GM23338 (cell line): ENCODE measurements around the gene NUTM1. TPM values are rescaled to one million over a fixed set of nuclear protein-coding genes. Genes with fewer than 3 reads are reported as not detected.

Experiments
- ATAC-seq: fragments of 200-7000 bp; cut with Tn5 transposase; 3 replicates; pipeline ENCODE4 v1.9.1; 2020
- DNase-seq: peaks from one replicate; pipeline ENCODE4 v3.0.0-alpha.2; 2015; ENCODE audit warnings: low spot score
- H2AFZ ChIP-seq: fragments of 200-600 bp; sonication (generic); 2 replicates; pipeline ENCODE4 v1.8.0; 2016; ENCODE audit warnings: antibody characterized with exemption, mild to moderate bottlenecking, moderate library complexity
- H3F3A ChIP-seq: fragments of 200-600 bp; sonication (generic); replicated peaks from 2 replicates; pipeline ENCODE4 v1.8.0; 2017; ENCODE audit warnings: antibody characterized with exemption, mixed run types, low read depth
- H3K27ac ChIP-seq: fragments of 200-600 bp; sonication (generic); 2 replicates; pipeline ENCODE4 v1.6.1; 2016; ENCODE audit warnings: low read depth
- H3K27me3 ChIP-seq: fragments of 200-600 bp; sonication (generic); 2 replicates; pipeline ENCODE4 v1.8.0; 2016; ENCODE audit warnings: mild to moderate bottlenecking, mixed run types, moderate library complexity; ENCODE audit not compliant: insufficient read depth
- H3K36me3 ChIP-seq: fragments of 200-600 bp; sonication (generic); 2 replicates; pipeline ENCODE4 v1.8.0; 2016; ENCODE audit warnings: mild to moderate bottlenecking; ENCODE audit not compliant: insufficient read depth
- H3K4me1 ChIP-seq: fragments of 200-600 bp; sonication (generic); 2 replicates; pipeline ENCODE4 v1.8.0; 2016; ENCODE audit warnings: mild to moderate bottlenecking, moderate library complexity; ENCODE audit not compliant: insufficient read depth
- H3K4me2 ChIP-seq: fragments of 200-600 bp; sonication (generic); 2 replicates; pipeline ENCODE4 v1.7.1; 2017; ENCODE audit warnings: mixed run types
- H3K4me3 ChIP-seq: fragments of 200-600 bp; sonication (generic); 2 replicates; pipeline ENCODE4 v1.6.1; 2016; ENCODE audit warnings: mixed run types
- H3K79me2 ChIP-seq: fragments of 200-600 bp; sonication (generic); replicated peaks from 2 replicates; pipeline ENCODE4 v1.8.0; 2017; ENCODE audit warnings: mild to moderate bottlenecking; ENCODE audit not compliant: insufficient read depth
- H3K9me2 ChIP-seq: fragments of 200-600 bp; sonication (generic); 2 replicates; pipeline ENCODE4 v1.8.0; 2017; ENCODE audit not compliant: insufficient read depth
- H4K20me1 ChIP-seq: fragments of 200-600 bp; sonication (generic); replicated peaks from 2 replicates; pipeline ENCODE4 v1.8.0; 2017; ENCODE audit warnings: mild to moderate bottlenecking; ENCODE audit not compliant: insufficient read depth
- H3K27ac Mint-ChIP-seq: 2 replicates; pipeline ENCODE4 v1.8.0; 2020; ENCODE audit warnings: inconsistent platforms, mild to moderate bottlenecking, moderate library complexity, mixed read lengths
- H3K27me3 Mint-ChIP-seq: 3 replicates; pipeline ENCODE4 v1.8.0; 2022; ENCODE audit warnings: low read depth, mild to moderate bottlenecking, moderate library complexity, mixed read lengths, inconsistent platforms; ENCODE audit not compliant: insufficient read depth, poor library complexity
- H3K36me3 Mint-ChIP-seq: 3 replicates; pipeline ENCODE4 v1.8.0; 2021; ENCODE audit warnings: low read depth, mild to moderate bottlenecking, inconsistent platforms, moderate library complexity, mixed read lengths
- H3K4me1 Mint-ChIP-seq: 3 replicates; pipeline ENCODE4 v1.8.0; 2020; ENCODE audit warnings: mild to moderate bottlenecking, inconsistent platforms, mixed read lengths
- H3K4me3 Mint-ChIP-seq: 3 replicates; pipeline ENCODE4 v1.8.0; 2021; ENCODE audit warnings: moderate library complexity, mild to moderate bottlenecking, inconsistent platforms, mixed read lengths
- H3K9me3 Mint-ChIP-seq: 3 replicates; pipeline ENCODE4 v1.8.0; 2020; ENCODE audit warnings: moderate library complexity, mild to moderate bottlenecking, inconsistent platforms, mixed read lengths
- CREB1 ChIP-seq: fragments of 250-450 bp; sonication (Bioruptor Pico); IDR thresholded peaks from 2 replicates; pipeline ENCODE4 v1.5.0; 2020; ENCODE audit warnings: low read depth, mild to moderate bottlenecking, moderate library complexity
- EZH2 ChIP-seq: fragments of 200-600 bp; sonication (generic); IDR thresholded peaks from one replicate; pipeline ENCODE4 v1.8.0; 2017; ENCODE audit warnings: antibody characterized with exemption, mild to moderate bottlenecking, low read depth; ENCODE audit not compliant: unreplicated experiment
- EZH2phosphoT487 ChIP-seq: fragments of 200-600 bp; sonication (generic); IDR thresholded peaks from one replicate; pipeline ENCODE4 v1.8.1; 2018; ENCODE audit warnings: antibody characterized with exemption; ENCODE audit not compliant: unreplicated experiment
- JUNB ChIP-seq: IDR thresholded peaks from one replicate; pipeline ENCODE4 v1.6.1; 2016; ENCODE audit warnings: antibody characterized with exemption; ENCODE audit not compliant: unreplicated experiment
- NANOG ChIP-seq: IDR thresholded peaks from 2 replicates; pipeline ENCODE4 v1.6.1; 2016; ENCODE audit warnings: antibody characterized with exemption, borderline replicate concordance
- POLR2AphosphoS5 ChIP-seq: IDR thresholded peaks from 2 replicates; pipeline ENCODE4 v1.6.1; 2016; ENCODE audit warnings: antibody characterized with exemption, low read depth
- STAT1 ChIP-seq: IDR thresholded peaks from one replicate; pipeline ENCODE4 v1.6.1; 2016; ENCODE audit warnings: antibody characterized with exemption; ENCODE audit not compliant: unreplicated experiment
- ZNF114 ChIP-seq: fragments of 250-450 bp; sonication (Bioruptor Pico); IDR thresholded peaks from 2 replicates; pipeline ENCODE4 v1.5.0; 2020; ENCODE audit warnings: mild to moderate bottlenecking, moderate library complexity
- ZNF331 ChIP-seq: fragments of 250-450 bp; sonication (Bioruptor Pico); IDR thresholded peaks from 2 replicates; pipeline ENCODE4 v1.5.0; 2020; ENCODE audit warnings: low read depth, mild to moderate bottlenecking, moderate library complexity
- polyA plus RNA-seq: library from polyadenylated mRNA; unstranded; fragments of >200 nt; fragmentation: Nextera tagmentation; extraction: Ambion mirVana; gene quantifications from 2 replicates; pipeline ENCODE4 v1.2.1, GENCODE V29; 2016
- total RNA-seq: library from RNA; depleted of rRNA; stranded (reverse); fragments of >200 nt; shearing (Covaris generic); gene quantifications from 2 replicates; pipeline ENCODE4 v1.2.3, GENCODE V29; 2014
- TF ChIP-seq, protein P1 (sequence below): fragments of 250-450 bp; sonication (Bioruptor Pico); IDR thresholded peaks from 2 replicates; pipeline ENCODE4 v1.5.0; 2020; ENCODE audit warnings: mild to moderate bottlenecking, moderate library complexity
- TF ChIP-seq, protein P2 (sequence below): IDR thresholded peaks from one replicate; pipeline ENCODE4 v1.6.1; 2018; ENCODE audit warnings: antibody characterized with exemption; ENCODE audit not compliant: unreplicated experiment
- TF ChIP-seq, protein P3 (sequence below): IDR thresholded peaks from 2 replicates; pipeline ENCODE4 v1.6.1; 2016; ENCODE audit warnings: antibody characterized with exemption
- TF ChIP-seq, protein P4 (sequence below), 2 experiments: fragments of 200-600 bp in 1 of 2; sonication (generic) in 1 of 2; conservative IDR thresholded peaks; 2 replicates each; pipeline versions ENCODE4 v1.5.1 to v1.6.1; 2016 to 2017; ENCODE audit warnings: antibody characterized with exemption in 2 of 2, low read depth in 2 of 2, mild to moderate bottlenecking in 2 of 2, moderate library complexity in 1 of 2

NUTM1 gene
- total and polyA plus RNA-seq, 2 experiments from 2014 or later, result 0.16 to 1.2 TPM

DNA sequence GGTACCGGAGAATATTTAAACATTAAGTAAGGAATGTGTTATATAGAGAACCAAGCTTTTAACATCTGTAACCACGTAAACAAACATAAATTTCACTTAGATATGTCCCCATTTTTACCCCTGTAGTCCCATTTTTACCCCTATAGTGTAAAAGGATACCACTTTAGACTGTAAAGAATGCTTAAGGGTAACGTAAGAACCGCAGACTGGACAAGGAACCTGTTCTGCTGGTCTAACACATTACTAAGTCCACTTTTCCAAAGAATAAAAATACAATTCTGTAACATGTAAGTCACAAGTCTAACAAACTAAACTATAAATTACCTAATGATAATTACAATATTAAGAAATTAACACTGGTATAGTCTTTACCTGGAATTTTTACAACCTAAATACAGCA lies 8.4 kb upstream of the NUTM1 start:
- H3K4me3 ChIP-seq, result no peak overlapping the region
- ATAC-seq, result no peak
- H3K27ac ChIP-seq, result no peak overlapping the region
- no peaks in the 10 kb centered on the region for H3F3A ChIP-seq
- H3K79me2 ChIP-seq, result no peaks in the 10 kb centered on the region
- no peaks in the 10 kb centered on the region; the same call in 2 of the 3 replicates for H3K9me3 Mint-ChIP-seq
- peaks cover 6% of the 10 kb centered on the region; the same call in 1 of the 2 replicates for H4K20me1 ChIP-seq
- H3K27me3 ChIP-seq, result no peaks in the 10 kb centered on the region
- no peaks in the 10 kb centered on the region for H3K9me2 ChIP-seq
- peaks cover 9% of the 10 kb centered on the region for H3K4me1 Mint-ChIP-seq
- no peaks in the 10 kb centered on the region for H3K36me3 ChIP-seq
- H3K4me3 Mint-ChIP-seq, result no peak overlapping the region
- no peak overlapping the region for H2AFZ ChIP-seq
- H3K27me3 Mint-ChIP-seq, result peaks cover 3% of the 10 kb centered on the region
- no peak overlapping the region for H3K4me2 ChIP-seq
- DNase-seq, result no peak
- H3K4me1 ChIP-seq, result peaks cover 13% of the 10 kb centered on the region
- no peak overlapping the region for H3K27ac Mint-ChIP-seq
- TF ChIP-seq NANOG (no peak), CREB1 (CRISPR knock-in tag) (no peak), STAT1 (no peak), ZNF331 (CRISPR knock-in tag) (no peak), POLR2AphosphoS5 (no peak), EZH2 (no peak), JUNB (no peak), EZH2phosphoT487 (no peak), ZNF114 (no peak)
- TF ChIP-seq, protein P1, sequence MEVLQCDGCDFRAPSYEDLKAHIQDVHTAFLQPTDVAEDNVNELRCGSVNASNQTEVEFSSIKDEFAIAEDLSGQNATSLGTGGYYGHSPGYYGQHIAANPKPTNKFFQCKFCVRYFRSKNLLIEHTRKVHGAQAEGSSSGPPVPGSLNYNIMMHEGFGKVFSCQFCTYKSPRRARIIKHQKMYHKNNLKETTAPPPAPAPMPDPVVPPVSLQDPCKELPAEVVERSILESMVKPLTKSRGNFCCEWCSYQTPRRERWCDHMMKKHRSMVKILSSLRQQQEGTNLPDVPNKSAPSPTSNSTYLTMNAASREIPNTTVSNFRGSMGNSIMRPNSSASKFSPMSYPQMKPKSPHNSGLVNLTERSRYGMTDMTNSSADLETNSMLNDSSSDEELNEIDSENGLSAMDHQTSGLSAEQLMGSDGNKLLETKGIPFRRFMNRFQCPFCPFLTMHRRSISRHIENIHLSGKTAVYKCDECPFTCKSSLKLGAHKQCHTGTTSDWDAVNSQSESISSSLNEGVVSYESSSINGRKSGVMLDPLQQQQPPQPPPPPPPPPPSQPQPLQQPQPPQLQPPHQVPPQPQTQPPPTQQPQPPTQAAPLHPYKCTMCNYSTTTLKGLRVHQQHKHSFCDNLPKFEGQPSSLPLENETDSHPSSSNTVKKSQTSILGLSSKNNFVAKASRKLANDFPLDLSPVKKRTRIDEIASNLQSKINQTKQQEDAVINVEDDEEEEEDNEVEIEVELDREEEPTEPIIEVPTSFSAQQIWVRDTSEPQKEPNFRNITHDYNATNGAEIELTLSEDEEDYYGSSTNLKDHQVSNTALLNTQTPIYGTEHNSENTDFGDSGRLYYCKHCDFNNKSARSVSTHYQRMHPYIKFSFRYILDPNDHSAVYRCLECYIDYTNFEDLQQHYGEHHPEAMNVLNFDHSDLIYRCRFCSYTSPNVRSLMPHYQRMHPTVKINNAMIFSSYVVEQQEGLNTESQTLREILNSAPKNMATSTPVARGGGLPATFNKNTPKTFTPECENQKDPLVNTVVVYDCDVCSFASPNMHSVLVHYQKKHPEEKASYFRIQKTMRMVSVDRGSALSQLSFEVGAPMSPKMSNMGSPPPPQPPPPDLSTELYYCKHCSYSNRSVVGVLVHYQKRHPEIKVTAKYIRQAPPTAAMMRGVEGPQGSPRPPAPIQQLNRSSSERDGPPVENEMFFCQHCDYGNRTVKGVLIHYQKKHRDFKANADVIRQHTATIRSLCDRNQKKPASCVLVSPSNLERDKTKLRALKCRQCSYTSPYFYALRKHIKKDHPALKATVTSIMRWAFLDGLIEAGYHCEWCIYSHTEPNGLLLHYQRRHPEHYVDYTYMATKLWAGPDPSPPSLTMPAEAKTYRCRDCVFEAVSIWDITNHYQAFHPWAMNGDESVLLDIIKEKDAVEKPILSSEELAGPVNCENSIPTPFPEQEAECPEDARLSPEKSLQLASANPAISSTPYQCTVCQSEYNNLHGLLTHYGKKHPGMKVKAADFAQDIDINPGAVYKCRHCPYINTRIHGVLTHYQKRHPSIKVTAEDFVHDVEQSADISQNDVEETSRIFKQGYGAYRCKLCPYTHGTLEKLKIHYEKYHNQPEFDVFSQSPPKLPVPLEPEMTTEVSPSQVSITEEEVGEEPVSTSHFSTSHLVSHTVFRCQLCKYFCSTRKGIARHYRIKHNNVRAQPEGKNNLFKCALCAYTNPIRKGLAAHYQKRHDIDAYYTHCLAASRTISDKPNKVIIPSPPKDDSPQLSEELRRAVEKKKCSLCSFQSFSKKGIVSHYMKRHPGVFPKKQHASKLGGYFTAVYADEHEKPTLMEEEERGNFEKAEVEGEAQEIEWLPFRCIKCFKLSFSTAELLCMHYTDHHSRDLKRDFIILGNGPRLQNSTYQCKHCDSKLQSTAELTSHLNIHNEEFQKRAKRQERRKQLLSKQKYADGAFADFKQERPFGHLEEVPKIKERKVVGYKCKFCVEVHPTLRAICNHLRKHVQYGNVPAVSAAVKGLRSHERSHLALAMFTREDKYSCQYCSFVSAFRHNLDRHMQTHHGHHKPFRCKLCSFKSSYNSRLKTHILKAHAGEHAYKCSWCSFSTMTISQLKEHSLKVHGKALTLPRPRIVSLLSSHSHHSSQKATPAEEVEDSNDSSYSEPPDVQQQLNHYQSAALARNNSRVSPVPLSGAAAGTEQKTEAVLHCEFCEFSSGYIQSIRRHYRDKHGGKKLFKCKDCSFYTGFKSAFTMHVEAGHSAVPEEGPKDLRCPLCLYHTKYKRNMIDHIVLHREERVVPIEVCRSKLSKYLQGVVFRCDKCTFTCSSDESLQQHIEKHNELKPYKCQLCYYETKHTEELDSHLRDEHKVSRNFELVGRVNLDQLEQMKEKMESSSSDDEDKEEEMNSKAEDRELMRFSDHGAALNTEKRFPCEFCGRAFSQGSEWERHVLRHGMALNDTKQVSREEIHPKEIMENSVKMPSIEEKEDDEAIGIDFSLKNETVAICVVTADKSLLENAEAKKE (CRISPR knock-in tag), result no peak
- TF ChIP-seq, protein P2, sequence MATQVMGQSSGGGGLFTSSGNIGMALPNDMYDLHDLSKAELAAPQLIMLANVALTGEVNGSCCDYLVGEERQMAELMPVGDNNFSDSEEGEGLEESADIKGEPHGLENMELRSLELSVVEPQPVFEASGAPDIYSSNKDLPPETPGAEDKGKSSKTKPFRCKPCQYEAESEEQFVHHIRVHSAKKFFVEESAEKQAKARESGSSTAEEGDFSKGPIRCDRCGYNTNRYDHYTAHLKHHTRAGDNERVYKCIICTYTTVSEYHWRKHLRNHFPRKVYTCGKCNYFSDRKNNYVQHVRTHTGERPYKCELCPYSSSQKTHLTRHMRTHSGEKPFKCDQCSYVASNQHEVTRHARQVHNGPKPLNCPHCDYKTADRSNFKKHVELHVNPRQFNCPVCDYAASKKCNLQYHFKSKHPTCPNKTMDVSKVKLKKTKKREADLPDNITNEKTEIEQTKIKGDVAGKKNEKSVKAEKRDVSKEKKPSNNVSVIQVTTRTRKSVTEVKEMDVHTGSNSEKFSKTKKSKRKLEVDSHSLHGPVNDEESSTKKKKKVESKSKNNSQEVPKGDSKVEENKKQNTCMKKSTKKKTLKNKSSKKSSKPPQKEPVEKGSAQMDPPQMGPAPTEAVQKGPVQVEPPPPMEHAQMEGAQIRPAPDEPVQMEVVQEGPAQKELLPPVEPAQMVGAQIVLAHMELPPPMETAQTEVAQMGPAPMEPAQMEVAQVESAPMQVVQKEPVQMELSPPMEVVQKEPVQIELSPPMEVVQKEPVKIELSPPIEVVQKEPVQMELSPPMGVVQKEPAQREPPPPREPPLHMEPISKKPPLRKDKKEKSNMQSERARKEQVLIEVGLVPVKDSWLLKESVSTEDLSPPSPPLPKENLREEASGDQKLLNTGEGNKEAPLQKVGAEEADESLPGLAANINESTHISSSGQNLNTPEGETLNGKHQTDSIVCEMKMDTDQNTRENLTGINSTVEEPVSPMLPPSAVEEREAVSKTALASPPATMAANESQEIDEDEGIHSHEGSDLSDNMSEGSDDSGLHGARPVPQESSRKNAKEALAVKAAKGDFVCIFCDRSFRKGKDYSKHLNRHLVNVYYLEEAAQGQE, result no peak
- TF ChIP-seq, protein P3, sequence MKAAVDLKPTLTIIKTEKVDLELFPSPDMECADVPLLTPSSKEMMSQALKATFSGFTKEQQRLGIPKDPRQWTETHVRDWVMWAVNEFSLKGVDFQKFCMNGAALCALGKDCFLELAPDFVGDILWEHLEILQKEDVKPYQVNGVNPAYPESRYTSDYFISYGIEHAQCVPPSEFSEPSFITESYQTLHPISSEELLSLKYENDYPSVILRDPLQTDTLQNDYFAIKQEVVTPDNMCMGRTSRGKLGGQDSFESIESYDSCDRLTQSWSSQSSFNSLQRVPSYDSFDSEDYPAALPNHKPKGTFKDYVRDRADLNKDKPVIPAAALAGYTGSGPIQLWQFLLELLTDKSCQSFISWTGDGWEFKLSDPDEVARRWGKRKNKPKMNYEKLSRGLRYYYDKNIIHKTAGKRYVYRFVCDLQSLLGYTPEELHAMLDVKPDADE, result no peak
- TF ChIP-seq, protein P4, sequence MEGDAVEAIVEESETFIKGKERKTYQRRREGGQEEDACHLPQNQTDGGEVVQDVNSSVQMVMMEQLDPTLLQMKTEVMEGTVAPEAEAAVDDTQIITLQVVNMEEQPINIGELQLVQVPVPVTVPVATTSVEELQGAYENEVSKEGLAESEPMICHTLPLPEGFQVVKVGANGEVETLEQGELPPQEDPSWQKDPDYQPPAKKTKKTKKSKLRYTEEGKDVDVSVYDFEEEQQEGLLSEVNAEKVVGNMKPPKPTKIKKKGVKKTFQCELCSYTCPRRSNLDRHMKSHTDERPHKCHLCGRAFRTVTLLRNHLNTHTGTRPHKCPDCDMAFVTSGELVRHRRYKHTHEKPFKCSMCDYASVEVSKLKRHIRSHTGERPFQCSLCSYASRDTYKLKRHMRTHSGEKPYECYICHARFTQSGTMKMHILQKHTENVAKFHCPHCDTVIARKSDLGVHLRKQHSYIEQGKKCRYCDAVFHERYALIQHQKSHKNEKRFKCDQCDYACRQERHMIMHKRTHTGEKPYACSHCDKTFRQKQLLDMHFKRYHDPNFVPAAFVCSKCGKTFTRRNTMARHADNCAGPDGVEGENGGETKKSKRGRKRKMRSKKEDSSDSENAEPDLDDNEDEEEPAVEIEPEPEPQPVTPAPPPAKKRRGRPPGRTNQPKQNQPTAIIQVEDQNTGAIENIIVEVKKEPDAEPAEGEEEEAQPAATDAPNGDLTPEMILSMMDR (conservative IDR thresholded peaks at IDR 0.05; ENCODE audit: low read depth in 2 of 2), result no peak
- H3K36me3 Mint-ChIP-seq, result peaks cover 3% of the 10 kb centered on the region; the same call in 1 of the 3 replicates
